GM19239 (cell line): ENCODE results near the gene THRA.
A peak's percentile ranks its signal among the peaks of the same experiment; 100 is the strongest.

Experiments
- DNase-seq: peaks from one replicate; pipeline ENCODE4 v3.0.0; 2011; ENCODE audit warnings: low spot score; ENCODE audit not compliant: insufficient read length
- FAIRE-seq: peaks from 2 replicates; lab custom pipeline; 2011; peaks lifted over from hg19 to GRCh38; lab: Jason Lieb, UNC

The THRA gene

DNA sequence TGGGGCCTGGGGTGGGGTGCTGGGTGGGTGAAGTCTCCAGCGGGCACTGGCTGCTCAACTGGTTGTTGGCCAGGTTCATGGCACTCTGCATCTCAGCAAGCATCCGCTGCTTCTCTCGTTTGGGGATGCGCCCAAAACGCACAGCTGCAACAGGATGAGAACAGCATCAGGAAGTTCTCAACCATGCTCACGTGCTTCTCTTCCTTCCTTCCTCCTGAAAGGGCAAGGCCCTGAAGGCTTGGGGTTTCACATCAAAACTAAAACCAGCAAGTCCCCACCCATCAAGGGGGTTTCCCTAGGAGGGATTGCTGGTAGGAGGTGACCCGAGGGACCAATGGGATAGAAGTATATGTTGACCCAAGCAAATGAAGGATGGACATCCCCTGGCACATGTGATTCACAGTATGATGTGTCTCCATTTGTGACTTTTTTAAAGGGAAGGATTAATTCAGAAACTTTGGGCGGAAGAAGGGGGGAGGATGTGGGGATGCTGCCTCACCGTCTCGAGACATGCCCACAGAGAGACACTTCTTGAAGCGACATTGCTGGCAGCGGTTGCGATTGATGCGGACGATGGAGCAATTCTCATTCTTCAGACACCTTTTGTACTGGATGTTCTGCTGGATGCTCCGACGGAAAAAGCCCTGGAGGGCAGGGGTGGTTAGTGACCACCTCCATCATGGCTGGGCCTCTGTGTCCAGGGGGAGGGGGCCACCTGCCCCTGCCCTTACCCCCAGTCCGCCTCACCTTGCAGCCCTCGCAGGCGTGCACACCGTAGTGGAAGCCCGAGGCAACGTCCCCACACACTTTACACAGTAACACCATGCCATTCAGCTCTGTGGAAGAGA lies 33.4 kb downstream of the THRA start:
- peak; percentile 98 for DNase-seq
- peak; percentile 100 for FAIRE-seq

DNA sequence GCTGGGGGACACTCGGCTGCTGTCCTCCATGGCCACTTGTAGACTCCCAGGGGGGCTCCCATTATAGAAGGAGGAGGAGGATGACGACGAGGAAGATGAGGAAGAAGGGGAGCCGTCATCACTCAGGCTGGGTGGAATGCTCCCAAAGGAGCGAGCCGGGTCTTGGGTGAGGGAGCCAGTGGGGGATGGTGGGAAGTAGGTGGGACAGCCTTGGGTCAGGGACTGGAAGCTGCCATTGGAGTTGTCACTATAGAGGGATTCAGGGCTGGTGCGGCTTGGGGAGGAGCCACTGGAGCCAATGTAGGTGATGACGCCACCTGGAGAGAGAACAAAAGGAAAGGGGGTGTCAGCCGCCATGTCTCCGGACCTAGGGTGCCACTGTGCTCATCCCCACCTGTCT lies 34.3 kb downstream of the THRA start:
- DNase-seq (no peak), FAIRE-seq (no peak)

DNA sequence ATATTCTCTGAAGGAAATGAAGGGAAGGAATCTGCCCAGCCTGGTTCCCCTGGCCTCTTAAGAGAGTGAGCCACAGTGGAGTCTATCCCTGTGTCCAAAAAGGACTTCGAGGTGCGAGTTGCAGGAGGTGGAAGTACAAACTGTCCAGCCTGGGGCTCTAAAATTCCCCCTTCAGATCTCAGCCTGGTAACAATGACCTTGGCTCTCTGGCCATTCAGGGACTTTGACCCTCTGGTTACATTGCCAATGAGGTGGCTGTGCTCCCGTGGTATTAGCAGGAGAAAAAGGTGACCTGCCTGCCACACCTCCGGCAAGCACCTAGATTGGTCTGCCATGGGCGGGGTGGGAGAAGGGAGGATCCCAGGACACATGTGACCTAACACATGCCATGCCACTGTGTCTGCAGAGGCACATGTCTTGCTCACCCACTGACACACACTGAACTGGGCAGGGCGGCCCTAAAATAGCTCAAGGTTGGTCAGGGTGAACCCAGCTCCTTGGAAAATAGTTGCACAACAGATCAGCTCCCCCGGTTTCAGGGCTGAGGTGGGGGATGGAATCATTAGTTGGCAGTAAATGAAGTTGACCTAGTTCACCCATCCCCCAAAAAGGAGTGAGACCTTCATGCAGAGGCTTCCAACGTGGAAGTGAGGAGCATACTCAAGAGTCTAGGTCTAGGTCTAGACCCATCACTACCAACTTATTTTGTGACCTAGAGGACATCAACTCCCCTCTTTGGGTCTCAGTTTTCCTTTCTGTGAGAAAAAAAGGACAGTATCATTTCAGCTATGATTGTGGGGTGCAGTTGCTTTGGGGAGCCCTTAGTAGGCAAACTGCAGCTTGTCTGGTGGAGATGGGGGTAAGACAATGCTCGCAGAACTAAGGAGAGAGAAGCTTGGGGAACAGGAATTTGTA lies 35.4 kb downstream of the THRA start:
- no peak for FAIRE-seq

DNA sequence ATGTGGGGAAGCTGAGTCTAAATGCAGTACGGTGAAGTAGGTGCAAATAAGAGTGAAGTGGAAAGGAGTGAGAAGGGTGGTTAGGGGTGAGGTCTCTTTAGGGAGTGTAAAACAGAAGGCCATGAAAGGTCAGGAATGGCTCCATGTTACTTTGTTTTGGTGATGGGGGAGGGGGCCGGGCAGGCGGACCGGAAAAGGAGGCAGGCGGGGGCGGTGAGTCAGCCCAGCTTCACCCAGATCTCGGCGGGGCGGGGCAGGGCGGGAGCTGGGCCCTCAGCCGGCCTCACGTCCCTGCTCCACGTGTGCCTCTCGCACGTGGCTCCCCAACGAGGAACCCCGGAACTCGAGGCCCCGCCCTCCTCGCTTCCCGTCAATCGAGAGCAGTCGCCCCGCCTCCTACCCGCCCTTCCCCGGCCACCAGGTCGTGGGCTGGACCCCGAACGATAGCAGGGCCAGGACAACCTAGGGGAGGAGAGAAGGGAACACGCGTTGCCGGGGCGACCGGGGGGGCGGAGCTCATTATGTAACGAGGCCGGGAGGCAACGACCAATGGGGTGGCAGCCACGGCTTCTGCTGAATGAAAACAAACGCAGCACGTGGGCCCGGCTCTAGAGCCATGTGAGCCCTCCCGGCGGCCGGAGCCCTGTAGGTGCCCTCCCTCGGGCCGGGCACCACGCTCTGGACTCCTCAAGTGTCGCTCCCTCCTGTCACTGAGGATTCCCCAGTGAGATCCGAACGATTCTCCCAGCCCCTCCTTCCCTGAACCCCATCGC lies 36.3 kb downstream of the THRA start:
- peak; percentile 82 for FAIRE-seq
- DNase-seq: peak; percentile 83

More for the DNA sequence above, 35.4 kb downstream of the THRA start:
- no peak for DNase-seq

DNA sequence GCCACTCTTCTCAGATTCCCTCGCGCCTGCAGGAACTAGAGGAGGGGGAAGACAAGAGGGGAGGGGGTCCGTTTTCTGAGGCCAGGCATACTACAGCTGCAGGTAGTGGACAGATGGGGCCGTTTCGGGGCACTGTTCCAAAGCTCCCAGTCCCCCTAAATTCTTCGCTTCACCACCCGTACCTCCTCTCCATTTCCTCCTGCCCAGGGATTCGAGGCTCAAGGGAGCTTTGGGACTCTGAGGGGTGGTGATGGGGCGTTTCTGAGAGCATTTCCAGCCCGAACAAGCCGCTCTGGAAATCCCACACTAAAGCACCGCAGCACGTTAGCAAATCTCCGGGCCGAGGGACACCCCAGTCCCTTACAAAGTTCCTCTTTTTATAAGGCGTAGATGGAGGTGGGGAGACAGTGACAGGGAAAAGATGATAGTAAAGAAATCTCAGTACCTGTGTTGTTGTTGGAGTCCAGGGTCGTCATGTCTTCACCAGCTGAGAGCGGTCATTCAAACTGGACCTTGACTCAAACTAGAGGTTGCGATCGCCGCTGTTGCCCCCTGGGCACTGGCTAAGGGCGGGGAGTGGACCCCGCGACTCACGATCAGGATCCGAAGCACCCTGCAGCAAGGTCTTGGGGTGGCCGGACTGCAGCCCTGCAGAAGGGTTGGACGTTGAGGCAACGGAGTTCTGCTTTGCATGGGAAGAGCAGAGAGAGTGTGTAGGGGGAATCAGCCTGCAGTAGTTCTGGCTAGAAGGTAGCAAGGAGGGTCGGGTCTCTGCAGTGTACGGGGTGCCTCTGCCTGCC lies 37.1 kb downstream of the THRA start:
- DNase-seq (no peak), FAIRE-seq (no peak)

DNA sequence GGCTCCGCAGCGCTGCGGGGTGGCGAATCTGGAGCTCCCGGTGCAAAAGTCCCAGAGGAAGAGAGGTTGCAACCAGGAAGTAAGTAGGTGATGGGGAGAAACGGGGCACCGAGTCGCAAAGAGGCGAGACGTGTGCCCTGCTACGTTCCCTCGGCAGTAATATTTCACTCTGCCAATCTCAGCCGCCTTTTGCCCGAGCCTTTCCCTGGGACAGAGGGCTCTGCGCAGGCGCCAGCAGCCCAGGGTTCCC lies 37.6 kb downstream of the THRA start, which contains the start of gene NR1D1:
Gene NR1D1, minus strand, starts transcription at position 171 of the 250 bp plus-strand sequence. CDS start 495 bp downstream, outside the sequence.
- FAIRE-seq (peak; percentile 18), DNase-seq (no peak)

DNA sequence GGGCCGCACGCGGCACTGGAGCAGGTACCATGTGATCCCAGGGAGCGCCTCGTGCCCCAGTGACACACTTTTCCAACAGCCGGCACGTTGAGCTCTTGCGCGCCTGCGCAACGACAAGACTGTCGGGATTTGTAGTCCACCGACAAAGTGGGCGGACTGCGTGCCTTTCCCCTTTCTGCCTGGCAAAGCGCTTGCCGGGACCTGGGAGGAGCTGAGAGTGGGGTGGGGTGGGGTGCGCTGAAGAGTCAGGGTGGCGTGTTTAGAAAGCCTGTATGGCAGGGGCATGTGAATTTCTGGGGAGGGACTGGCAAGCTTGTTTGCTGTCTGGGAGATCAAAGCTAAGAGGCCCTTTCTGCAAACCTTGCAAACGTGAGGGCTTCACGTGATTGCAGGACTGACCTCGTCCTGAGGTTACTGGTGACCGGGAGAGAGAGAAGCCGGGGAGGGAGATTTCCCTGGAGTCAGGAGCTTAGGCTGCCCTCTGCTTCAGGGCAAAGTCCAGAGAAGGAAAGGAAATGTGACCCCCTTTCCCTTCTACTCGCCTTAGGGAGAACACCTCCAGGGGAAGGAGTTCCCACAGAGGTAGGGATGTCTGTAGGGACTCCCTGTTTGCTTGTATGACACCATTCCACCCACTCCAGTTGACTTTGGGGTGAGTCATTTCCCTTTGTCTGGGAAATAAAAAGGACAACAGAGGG lies 38.1 kb downstream of the THRA start:
- FAIRE-seq (peak; percentile 86), DNase-seq (peak; percentile 48)

DNA sequence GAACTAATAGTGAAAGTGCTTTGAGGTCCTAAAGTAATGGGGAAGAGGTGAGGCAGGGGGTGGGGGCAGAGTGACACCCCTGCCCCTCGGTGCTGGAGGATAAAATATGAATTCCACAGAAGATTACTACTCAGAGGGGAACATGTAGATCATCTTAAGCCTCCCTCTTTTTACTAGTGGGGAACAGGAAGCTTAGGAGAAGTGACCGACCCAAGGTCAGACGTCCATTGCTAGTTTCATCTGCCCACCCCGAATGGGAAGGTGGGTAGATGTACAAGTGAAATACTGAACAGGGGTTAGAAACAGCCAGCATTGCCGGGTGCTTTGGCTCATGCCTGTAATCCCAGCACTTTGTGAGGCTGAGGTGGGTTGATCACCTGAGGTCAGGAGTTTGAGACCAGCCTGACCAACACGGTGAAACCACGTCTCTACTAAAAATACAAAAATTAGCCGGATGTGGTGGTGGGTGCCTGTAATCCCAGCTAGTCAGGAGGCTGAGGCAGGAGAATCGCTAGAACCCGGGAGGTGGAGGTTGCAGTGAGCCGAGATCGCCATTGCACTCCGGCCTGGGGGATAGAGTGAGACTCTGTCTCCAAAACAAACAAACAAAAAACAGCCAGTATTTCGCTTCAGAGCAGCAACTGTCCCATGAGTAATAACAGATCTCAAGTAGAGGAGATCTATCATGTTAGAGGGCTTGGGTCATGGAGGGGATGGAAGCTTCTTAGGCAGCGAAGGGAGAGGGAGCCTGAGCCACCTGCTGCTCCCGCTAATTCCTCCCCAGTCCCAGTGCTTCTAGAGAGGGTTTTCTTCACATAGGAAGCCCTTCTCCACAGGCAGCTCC lies 38.8 kb downstream of the THRA start:
- FAIRE-seq: no peak
- no peak for DNase-seq

DNA sequence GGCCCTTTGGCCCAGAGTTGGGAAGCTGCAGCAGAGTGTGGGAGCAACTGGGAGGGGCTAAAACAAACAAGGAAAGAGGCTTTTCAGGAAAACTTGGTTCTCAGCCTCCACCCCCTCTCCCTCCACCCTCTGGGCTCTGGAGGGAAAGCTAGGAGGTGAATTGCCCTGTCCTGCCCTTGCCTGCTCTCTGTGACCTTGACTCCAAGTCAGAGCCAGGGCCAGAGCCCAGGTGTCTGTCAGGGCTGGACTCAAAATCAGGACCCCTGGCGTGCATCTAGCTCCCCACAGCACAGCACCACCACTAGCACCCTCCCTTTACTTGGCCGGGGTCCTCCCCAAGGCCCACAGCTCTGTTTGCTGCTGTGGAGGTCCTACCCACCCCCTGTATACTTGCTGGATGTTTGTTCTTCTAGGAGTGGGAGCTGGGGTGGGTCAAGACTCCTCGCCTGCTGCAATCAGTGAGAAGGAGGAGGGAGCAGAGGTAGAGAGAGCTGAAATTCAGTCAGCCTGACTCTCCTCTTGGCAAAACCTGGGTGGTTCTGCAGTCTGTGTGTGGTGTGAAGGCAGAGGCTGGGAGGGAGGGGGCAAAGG lies 40.4 kb downstream of the THRA start:
- no peak for DNase-seq
- FAIRE-seq: no peak

DNA sequence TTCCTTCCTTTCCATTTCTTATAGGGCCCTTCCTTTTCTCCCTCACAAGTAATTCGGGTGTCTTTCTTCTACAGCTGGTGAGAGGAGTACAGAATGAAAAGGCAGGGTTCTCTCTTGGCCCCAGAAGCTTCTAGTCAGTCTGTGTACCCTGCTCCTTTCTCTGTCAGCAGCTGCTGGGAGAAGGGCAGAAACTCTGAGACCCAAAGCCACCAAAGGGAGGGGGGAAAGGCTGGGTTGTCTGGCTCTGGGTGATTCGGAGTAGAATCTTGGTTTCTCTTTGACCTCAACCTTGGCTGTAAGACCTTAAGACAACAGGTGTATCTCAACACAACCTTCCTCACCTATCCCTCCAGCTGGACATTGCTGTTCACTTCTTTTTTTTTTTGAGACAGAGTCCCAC lies 40.9 kb downstream of the THRA start:
- DNase-seq (no peak), FAIRE-seq (no peak)

DNA sequence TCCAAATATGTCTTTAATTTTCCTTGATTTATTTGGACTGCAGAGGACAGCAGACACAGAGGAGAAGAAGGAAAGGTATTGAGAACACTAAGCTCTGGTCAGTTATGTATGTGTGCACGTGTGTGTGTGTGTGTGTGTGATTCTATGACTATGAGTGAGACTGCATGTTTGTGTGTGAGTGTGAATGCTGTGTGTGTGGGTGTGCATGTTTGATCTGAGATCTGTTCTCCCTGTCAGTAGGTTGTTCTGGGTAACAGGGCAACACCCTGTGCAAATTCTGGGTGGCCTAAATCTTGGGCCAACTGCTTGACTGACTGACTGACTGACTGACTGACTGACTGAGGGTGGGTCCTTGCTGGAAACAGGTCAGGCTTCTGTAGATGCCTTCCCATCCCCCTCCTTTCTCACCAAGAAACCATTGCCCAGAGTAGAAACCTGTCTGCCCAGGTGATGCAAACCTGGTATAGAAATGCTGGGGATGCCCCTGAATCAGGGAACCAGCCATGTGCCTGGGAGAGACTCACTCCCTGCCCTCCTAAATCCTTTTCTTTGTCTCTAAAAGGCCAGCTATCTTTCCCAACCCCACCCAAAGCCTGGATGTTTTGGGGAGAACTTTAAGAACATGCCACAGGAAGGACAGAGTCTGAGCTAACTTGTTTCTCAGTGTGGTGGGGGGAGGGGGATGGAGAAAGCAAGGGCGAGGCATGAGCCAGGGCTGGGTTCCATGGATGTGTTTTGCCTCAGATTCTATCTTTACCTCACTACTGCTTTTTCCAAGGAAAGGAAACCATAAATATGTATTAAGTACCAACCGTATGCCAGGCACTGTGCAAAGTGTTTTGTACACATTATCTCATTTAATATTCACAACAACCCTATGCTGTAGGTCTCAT lies 42.1 kb downstream of the THRA start:
- DNase-seq (no peak), FAIRE-seq (no peak)

DNA sequence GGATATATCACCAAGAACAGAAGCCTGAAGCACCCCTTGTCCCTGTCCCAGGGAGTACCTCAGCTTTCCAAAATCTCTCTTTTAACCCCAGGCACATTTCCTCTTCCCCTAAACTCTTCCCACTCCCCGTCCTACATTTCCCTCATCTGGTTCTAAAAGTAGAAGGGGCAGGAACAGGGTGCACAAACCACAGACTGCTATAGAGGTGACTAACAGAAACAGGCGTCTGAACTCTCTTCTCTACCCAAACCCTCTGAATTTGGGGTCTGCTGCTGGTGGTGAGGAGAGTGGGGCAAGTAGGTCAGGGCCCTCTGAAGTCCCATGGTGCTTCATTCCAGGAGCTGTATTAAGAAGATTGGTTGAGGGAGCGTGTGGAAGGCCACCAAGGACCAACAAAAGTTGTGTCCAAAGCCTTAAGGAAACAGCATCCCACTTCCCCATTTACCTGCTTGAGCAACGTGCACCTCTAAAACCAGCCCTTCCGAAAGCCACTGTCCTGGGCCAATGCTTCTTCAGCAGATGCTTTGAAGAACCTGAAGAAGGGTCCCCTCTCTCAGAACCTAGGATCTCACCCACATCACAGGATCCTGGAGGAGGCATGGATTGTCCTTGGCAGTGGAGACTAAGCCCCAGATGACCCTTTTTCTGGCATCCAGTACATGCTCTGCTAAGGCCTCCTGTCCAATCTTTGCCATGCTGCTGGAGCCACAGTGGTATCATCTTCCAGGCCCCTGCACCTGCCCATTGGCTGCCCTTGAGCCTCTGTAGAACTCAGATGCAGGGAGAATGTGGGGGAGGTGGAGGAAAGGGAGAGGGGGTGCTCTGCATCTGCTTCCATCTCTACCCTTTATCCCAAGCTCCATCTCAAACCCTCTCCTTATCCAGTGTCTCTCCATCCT lies 43.3 kb downstream of the THRA start:
- DNase-seq (no peak), FAIRE-seq (no peak)

DNA sequence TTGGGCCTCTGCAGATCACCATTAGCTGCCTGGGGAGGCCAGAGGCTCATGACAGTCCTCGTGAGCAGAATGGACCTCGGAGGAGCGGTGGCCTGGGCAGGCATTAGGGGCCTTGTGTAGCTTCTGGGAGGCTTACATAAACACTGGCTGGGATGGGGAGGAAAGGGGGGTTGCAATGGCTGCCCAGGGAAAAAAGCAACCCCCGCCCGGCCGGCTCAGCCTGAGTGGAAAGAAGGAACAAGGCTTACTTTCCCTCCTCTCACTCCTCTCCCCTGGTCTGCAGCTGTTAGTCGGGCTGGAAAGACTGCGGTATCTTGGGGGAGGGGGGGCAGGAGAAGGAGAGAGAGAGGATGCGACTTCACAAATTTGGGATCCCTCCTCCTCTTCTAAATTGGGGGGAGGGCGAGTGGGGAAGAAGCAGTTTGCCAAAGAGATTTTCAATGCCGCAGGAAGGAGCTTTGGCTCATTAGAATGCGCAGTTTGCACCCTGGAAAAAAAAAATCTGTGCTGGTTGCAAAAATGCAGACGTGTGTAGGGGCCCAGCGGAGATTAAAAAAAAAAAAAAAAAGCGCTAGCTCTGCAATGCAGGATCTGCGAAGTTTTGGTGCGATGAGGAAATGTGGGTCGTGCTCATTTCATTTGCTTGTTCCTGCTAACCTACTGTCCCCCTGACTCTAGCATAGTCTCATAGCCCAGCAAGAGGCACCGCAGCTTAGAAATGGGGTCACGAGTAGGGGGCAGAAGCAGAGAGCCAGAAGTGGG lies 44.2 kb downstream of the THRA start:
- FAIRE-seq (no peak), DNase-seq (no peak)

DNA sequence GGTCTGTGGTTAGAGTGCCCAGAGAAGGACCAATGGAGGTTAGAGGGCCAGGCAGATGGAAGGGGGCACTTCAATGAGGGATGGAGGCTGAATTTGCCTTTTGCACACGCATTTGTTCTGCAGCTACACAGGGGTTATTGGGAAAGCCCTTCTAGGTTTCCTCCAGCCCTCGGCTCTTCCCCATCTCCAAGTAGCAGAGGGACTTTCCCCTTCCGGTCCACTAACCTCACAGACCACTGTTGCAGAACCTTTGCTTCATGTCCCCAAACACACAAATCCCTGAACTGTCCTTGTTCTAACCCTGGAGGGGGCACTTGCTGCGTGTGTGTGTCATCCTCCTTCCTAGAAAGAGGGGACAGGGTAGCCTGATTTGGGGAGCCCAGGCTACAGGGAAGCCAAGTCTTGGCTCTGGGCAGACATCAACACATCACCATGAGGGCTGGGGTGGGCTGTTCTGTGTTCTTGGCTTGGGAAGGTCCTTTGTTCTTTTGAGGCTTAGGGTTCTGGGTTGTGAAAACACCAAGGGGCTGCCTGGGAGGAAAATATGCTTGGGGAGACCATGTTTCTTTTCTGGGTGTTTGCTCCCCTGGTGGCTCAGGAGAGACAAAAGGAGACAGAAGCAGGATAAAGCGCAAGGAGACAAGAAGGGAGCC lies 44.9 kb downstream of the THRA start:
- DNase-seq: no peak
- peak; percentile 68 for FAIRE-seq
